WERI-Rb-1 (cell line): Measurements from ENCODE around the gene NRG3.

Experiments
- DNase-seq: peaks from one replicate; pipeline ENCODE4 v3.0.0-alpha.2; 2020
- H3K27ac ChIP-seq: fragments of 250-450 bp; sonication (Bioruptor Pico); 2 replicates; pipeline ENCODE4 v1.5.1; 2020; ENCODE audit warnings: mild to moderate bottlenecking, moderate library complexity
- H3K27me3 ChIP-seq: fragments of 250-450 bp; sonication (Bioruptor Pico); 2 replicates; pipeline ENCODE4 v1.5.1; 2021; ENCODE audit warnings: mild to moderate bottlenecking, low read depth, moderate library complexity; ENCODE audit not compliant: insufficient read depth, severe bottlenecking
- H3K36me3 ChIP-seq: fragments of 250-450 bp; sonication (Bioruptor Pico); 2 replicates; pipeline ENCODE4 v1.5.1; 2020; ENCODE audit warnings: mild to moderate bottlenecking, moderate library complexity
- H3K4me3 ChIP-seq: 2 replicates; pipeline ENCODE4 v1.5.1; 2011; ENCODE audit warnings: low read depth, mild to moderate bottlenecking, control low read depth, low read length
- H3K9me3 ChIP-seq: fragments of 250-450 bp; sonication (Bioruptor Pico); 2 replicates; pipeline ENCODE4 v1.5.1; 2021; ENCODE audit warnings: mild to moderate bottlenecking, moderate library complexity; ENCODE audit not compliant: severe bottlenecking
- TF ChIP-seq, protein P1 (sequence below): IDR thresholded peaks from 2 replicates; pipeline ENCODE4 v1.5.1; 2011; ENCODE audit warnings: low read depth, mild to moderate bottlenecking, control low read depth, inconsistent platforms, low read length

The NRG3 gene

DNA sequence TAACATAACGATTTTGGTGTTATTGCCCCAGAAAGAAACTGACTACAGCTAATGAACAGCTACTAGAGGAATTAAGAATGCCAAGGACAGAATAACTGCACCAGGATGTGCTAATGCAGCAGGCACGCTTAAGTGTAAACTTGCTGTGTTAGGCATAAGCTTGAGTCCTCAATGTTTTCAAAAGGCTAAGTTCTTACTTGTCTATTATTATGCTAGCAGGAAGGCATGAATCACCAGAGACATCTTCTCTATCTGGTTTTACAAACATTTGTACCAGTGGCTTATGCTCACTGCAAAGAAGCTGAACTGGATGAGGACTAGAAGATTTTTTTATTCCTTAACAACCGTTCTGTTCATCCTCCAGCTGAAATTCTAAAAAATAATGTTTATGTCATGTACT is 1035.3 kb downstream of the NRG3 start:
- H3K27ac ChIP-seq, result no peak overlapping the region
- H3K36me3 ChIP-seq, result no peaks in the 10 kb centered on the region
- TF ChIP-seq, protein P1, sequence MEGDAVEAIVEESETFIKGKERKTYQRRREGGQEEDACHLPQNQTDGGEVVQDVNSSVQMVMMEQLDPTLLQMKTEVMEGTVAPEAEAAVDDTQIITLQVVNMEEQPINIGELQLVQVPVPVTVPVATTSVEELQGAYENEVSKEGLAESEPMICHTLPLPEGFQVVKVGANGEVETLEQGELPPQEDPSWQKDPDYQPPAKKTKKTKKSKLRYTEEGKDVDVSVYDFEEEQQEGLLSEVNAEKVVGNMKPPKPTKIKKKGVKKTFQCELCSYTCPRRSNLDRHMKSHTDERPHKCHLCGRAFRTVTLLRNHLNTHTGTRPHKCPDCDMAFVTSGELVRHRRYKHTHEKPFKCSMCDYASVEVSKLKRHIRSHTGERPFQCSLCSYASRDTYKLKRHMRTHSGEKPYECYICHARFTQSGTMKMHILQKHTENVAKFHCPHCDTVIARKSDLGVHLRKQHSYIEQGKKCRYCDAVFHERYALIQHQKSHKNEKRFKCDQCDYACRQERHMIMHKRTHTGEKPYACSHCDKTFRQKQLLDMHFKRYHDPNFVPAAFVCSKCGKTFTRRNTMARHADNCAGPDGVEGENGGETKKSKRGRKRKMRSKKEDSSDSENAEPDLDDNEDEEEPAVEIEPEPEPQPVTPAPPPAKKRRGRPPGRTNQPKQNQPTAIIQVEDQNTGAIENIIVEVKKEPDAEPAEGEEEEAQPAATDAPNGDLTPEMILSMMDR, result no peak
- no peak for DNase-seq
- no peaks in the 10 kb centered on the region for H3K27me3 ChIP-seq
- no peak overlapping the region for H3K4me3 ChIP-seq
- no peaks in the 10 kb centered on the region for H3K9me3 ChIP-seq

DNA sequence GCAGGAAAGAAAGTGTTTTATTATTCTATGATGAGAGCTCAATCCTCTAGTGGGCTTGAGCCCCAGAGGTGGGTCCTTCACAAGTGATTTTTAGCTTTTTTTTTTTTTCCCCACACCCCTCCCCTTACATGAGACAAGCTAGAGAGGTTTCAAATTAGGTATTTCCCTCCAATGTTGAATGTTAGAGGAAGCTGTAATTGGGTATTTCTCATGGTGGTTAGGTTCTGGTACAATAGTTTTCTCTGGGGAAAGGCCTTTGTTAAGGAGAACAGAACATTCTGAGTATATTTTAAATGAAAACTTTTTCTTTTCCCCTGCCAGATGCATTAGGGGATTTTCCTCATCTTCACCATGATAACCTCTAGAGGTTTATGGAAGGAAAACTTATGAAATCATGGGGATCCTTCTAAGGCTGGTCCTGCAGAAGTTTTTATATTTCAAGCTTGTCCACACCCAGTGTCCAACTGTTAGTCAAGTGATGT is 1039.7 kb downstream of the NRG3 start:
- no peak for DNase-seq

DNA sequence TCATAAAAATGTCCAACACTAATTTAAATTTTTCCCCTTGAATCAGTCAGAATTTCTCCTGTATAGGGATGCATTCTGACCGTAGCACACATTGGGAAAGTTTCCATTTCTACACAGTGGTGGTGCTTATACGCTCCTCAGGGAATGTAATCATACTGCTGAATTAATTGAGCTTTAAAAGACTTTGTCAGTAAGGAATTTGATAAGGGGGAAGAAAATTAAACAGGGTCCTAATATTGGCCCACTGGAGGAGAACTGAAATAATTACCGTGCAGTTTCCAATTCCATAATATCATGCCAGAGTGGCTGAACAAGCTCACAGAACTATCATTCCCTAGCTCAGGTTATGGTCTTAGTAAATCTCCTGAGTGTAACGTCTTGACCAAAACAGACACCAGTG is 1041.9 kb downstream of the NRG3 start:
- TF ChIP-seq, protein P1, result no peak
- H3K27me3 ChIP-seq, result no peaks in the 10 kb centered on the region
- H3K9me3 ChIP-seq, result no peaks in the 10 kb centered on the region
- DNase-seq, result no peak
- H3K4me3 ChIP-seq, result no peak overlapping the region
- H3K36me3 ChIP-seq, result no peaks in the 10 kb centered on the region
- no peak overlapping the region for H3K27ac ChIP-seq

More for the DNA sequence above, 1039.7 kb downstream of the NRG3 start:
- H3K27ac ChIP-seq, result no peak overlapping the region
- no peaks in the 10 kb centered on the region for H3K27me3 ChIP-seq
- no peaks in the 10 kb centered on the region for H3K36me3 ChIP-seq
- no peak overlapping the region for H3K4me3 ChIP-seq
- TF ChIP-seq, protein P1, result no peak
- no peaks in the 10 kb centered on the region for H3K9me3 ChIP-seq

DNA sequence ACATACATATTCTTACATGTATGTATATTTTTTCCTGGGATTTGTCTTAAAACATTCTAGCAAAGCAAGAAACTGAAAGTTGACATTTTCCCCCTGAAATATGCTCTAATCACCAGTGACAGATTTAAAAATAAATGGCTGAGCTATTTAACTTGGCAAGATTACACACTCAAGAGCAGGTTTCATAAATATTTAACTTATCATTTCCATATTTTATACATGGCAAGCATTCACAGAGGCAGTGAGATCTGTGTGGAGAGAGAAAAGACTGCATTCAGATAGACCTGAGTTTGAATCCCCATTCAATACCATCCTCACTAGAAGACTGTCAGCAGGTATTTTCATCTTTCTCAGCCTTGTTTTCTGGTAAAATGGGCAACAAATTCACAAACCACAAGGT is 1043.0 kb downstream of the NRG3 start:
- H3K4me3 ChIP-seq, result no peak overlapping the region
- TF ChIP-seq, protein P1, result no peak
- H3K36me3 ChIP-seq, result no peaks in the 10 kb centered on the region
- no peaks in the 10 kb centered on the region for H3K27me3 ChIP-seq
- H3K9me3 ChIP-seq, result no peaks in the 10 kb centered on the region
- H3K27ac ChIP-seq, result no peak overlapping the region
- no peak for DNase-seq

DNA sequence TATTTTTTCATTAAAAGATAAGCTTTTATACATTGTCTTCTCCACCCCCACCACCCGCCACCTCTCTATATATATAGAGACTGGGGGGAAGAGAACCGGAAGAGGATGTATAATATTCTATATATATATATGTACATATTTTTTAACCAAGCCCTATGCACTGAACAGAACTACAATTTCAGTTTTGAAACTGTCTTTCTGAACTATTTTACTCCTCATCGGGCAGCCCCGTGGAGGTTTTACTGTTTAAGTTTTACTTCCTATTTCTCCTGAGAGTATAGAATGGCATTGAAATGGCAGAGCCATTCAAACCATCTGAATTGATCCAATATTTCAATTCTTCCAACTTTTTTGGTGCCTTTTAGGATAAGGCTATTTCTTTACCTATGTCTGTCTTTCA is 1047.1 kb downstream of the NRG3 start:
- Histone ChIP-seq H3K27me3 (no peaks in the 10 kb centered on the region), H3K36me3 (no peaks in the 10 kb centered on the region), H3K27ac (no peak overlapping the region), H3K4me3 (no peak overlapping the region), H3K9me3 (no peaks in the 10 kb centered on the region)
- DNase-seq, result no peak
- TF ChIP-seq, protein P1, result no peak

DNA sequence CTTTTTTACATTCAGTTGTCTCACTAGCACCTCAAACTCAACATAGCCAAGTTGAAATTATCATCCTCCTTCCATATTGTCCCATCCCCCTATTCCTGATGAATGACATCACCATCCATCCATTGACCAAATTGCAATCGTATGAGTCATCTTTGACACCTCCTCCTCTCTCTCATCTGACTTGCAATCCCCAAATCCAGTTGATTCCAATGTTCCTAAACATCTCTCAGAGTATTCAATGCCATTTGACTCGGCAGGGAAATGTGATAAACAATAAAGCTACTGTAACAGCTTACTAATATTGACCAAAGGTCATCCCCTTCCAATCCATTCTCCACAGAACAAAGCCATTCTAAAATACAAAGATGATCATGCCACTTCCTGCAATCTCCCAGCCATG is 1047.8 kb downstream of the NRG3 start:
- no peaks in the 10 kb centered on the region for H3K27me3 ChIP-seq
- no peak overlapping the region for H3K4me3 ChIP-seq
- H3K9me3 ChIP-seq, result no peaks in the 10 kb centered on the region
- TF ChIP-seq, protein P1, result no peak
- no peak overlapping the region for H3K27ac ChIP-seq
- DNase-seq, result no peak
- no peaks in the 10 kb centered on the region for H3K36me3 ChIP-seq
